AG08396 (cell line): Measurements from ENCODE around the gene NEUROD4.

ENCODE experiments used
- DNase-seq: peaks from one replicate; pipeline ENCODE4 v3.0.0; 2012; ENCODE audit warnings: low spot score, mixed read lengths

The NEUROD4 gene

GRCh38 chr12:55061024-55061423, 41.2 kb downstream of the NEUROD4 start:
- DNase-seq: no peak

- DNase-seq: no peak
Measured at GRCh38 chr12:55063291-55063690, 43.5 kb downstream of the NEUROD4 start.

GRCh38 chr12:55065535-55065934, 45.8 kb downstream of the NEUROD4 start:
- no peak for DNase-seq

- DNase-seq: no peak
Measured at GRCh38 chr12:55067701-55068100, 47.9 kb downstream of the NEUROD4 start.

- peak; percentile 69 for DNase-seq
Measured at GRCh38 chr12:55068416-55069010, 48.7 kb downstream of the NEUROD4 start.

- DNase-seq: no peak
Measured at GRCh38 chr12:55072083-55072482, 52.3 kb downstream of the NEUROD4 start.

GRCh38 chr12:55073043-55074022, 53.6 kb downstream of the NEUROD4 start:
- DNase-seq: peak; percentile 55

- DNase-seq: no peak
Measured at GRCh38 chr12:55074806-55075205, 55.0 kb downstream of the NEUROD4 start.
